Measurements from ENCODE around the gene TSSK2.

The TSSK2 gene

DNA sequence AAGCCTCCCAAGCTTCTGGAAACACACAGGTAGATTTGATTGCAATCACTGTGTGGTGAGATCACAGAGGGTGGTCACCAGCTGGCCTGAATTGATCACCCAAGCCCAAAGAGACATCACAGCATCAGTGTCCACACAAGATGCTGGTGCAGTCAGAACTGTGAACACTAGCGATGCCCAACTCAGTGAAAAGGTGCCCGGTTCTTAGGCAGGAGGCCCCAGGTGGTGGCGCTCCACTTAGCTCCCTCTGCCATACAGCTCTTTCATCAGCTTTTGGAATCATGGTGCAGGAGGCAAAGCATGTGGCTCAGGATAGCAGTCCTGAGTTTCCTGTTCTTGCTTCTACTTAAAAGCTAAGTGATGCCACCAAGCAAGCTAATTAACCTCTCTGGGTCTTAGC, 20.0 kb upstream of the TSSK2 start:
- TF ChIP-seq, protein P1, sequence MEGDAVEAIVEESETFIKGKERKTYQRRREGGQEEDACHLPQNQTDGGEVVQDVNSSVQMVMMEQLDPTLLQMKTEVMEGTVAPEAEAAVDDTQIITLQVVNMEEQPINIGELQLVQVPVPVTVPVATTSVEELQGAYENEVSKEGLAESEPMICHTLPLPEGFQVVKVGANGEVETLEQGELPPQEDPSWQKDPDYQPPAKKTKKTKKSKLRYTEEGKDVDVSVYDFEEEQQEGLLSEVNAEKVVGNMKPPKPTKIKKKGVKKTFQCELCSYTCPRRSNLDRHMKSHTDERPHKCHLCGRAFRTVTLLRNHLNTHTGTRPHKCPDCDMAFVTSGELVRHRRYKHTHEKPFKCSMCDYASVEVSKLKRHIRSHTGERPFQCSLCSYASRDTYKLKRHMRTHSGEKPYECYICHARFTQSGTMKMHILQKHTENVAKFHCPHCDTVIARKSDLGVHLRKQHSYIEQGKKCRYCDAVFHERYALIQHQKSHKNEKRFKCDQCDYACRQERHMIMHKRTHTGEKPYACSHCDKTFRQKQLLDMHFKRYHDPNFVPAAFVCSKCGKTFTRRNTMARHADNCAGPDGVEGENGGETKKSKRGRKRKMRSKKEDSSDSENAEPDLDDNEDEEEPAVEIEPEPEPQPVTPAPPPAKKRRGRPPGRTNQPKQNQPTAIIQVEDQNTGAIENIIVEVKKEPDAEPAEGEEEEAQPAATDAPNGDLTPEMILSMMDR (IDR thresholded peaks at IDR 0.05; ENCODE audit: low read length, missing control alignments), result no peak
- H3K4me3 ChIP-seq (replicated peaks; ENCODE audit: low read depth, low read length), result no peak overlapping the region
- no peak for DNase-seq (ENCODE audit: low read depth)

DNA sequence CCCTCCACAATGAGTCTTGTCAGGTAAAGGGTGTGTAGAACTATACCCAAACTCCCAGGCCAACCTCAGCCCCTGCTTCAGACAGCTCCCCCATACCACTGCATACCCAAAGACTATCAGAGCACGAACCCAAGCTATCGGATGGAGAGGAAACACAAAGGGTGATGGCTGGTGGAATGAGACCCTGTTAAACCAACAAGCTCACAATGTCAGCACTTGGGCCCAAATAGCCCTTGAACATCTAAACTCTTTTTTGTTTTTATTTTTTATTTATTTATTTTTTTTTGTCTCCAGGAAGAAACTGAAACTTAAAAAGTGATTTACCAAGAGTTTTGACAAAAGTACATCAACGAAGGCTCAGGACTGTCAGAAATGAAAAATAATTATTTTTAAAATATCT, 19.5 kb upstream of the TSSK2 start:
- no peak overlapping the region for H3K4me3 ChIP-seq (replicated peaks; ENCODE audit: low read depth, low read length)
- DNase-seq (ENCODE audit: low read depth), result no peak
- TF ChIP-seq, protein P1 (IDR thresholded peaks at IDR 0.05; ENCODE audit: low read length, missing control alignments), result no peak

DNA sequence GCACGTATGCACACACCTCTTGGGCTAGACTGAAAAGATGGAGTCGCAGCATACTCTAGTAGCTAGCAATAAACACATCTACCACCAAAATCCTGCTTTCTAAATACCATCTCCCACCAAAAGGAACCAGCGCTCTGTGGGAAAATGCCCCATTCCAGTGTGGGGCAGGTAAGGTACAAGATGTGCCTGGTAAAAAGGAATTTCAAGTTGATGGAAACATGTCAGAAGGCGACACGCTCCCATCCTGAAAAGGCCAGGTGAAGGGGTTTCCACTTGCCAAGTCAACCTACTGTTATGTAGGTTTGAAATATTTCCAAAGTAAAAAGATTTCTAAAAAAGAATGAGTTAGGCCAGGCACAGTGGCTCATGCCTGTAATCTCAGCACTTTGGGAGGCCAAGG, 17.7 kb upstream of the TSSK2 start:
- H3K4me3 ChIP-seq (replicated peaks; ENCODE audit: low read depth, low read length), result no peak overlapping the region
- TF ChIP-seq, protein P1 (IDR thresholded peaks at IDR 0.05; ENCODE audit: low read length, missing control alignments), result no peak
- no peak for DNase-seq (ENCODE audit: low read depth)

DNA sequence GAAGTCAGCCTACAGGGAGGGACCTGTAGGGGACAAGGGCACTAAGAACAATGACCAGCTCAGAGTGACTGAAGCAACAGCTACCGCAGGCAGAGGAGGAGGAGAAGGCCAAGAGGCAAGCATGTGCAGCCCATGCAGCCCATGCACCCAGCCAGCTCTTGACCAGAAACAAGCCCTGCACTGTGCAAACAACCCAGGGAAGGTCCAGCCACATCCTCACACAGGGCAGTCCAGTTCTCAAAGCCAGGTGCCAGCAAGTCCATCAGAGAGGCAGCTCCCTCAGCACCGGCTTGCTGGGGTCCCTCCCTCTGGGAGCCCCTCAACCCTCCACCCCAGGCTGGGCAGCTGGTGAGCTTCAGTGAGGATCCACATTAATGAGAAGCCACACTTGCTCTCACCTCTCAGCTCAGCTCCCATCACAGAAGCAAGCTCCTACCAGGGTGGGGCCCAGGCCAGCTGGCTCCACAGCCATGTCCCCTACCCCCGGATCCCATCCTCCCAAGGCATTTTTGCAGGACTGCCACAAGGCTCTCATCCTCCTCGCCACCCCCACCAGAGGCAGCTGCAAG, 16.0 kb upstream of the TSSK2 start:
- TF ChIP-seq, protein P1 (IDR thresholded peaks at IDR 0.05; ENCODE audit: low read length, missing control alignments), result no peak
- H3K4me3 ChIP-seq (replicated peaks; ENCODE audit: low read depth, low read length), result no peak overlapping the region
- no peak for DNase-seq (ENCODE audit: low read depth)

DNA sequence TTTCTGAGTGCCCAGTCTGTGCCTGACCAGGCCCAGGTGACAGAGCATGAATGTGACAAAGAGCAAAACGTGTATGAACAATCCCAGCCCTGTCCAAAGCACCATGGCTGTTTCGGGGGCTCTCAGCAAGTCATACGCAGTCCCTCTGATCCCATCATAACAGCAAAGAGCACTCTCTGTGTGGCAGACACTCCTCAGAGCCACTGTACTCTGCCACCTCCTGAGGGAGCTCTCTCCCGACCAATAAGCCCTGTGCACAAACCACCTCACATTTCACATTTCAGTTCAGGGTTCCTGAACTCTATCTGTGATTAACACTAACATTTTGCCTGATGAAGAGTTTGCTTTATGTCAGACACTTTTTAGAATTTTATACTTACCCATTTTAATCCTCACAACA, 15.5 kb upstream of the TSSK2 start:
- H3K4me3 ChIP-seq (replicated peaks; ENCODE audit: low read depth, low read length), result no peak overlapping the region
- DNase-seq (ENCODE audit: low read depth), result peak; percentile 26
- TF ChIP-seq, protein P1 (IDR thresholded peaks at IDR 0.05; ENCODE audit: low read length, missing control alignments), result peak; percentile 45

DNA sequence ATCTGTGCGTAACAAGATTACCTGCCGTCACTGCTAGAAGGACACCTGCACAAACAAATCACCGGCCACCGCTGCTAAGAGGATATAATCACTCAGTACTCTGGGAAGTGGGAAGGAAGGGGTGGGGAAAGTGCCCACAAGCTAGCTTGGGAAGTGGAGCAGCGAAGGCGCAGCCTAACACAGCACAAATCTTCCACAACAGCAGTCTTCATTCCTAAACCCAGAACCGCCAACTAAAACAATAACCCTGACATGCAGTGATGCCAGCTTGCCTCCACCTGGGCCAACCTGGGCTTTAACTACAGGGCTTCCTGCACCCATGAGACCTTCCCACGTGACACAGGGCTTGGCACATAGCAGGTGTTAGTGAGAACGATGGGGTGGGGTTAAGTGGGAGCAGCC, 14.0 kb upstream of the TSSK2 start:
- TF ChIP-seq, protein P1 (IDR thresholded peaks at IDR 0.05; ENCODE audit: low read length, missing control alignments), result no peak
- DNase-seq (ENCODE audit: low read depth), result no peak
- H3K4me3 ChIP-seq (replicated peaks; ENCODE audit: low read depth, low read length), result no peak overlapping the region

DNA sequence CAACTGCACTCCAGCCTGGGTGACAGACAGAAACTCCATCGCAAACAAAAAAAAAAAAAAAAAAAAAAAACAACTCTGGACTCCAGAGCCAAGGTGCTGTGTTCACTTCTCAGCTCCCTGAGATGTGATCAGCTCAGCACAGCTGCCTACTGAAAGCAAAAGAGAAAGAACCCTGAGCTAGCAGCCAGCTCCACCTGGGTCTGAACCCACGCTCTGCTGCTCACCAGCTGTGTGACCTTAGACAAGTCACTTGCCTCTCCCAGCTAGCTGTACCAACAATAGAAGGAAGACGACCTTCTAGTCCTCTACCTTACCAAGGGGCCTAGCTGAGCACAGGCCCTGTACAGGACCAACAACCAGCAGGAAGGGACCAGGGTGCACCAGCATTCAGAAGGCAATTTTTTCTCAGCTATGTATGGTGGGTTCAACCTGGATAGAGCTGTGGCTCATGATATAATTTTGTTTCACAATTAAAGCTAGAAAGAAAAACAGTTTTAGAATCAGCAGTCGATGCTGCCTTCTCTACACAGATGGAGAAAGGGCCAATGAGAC, 12.7 kb upstream of the TSSK2 start:
- DNase-seq (ENCODE audit: low read depth), result no peak
- TF ChIP-seq, protein P1 (IDR thresholded peaks at IDR 0.05; ENCODE audit: low read length, missing control alignments), result no peak
- no peak overlapping the region for H3K4me3 ChIP-seq (replicated peaks; ENCODE audit: low read depth, low read length)

Data from fibroblast of pulmonary artery (primary cell).